ENCODE data around the gene ZNFX1. TPM values are rescaled to one million over a fixed set of nuclear protein-coding genes. Genes with fewer than 3 reads are reported as not detected.
"Not testable (repeated sequence)": the region's sequence is repeated elsewhere in the genome, so short reads cannot be mapped to it uniquely, and the experiment has no call there.

Gene ZNFX1
- polyA plus RNA-seq, 1 experiment: 11.2 TPM

- no peak for DNase-seq (ENCODE audit: low read depth)
- H3K36me3 ChIP-seq (ENCODE audit: control insufficient read depth, insufficient read depth, low read length): no peaks in the 10 kb centered on the region
- no peak for TF ChIP-seq CTCF (IDR thresholded peaks at IDR 0.05; ENCODE audit: insufficient read depth, low read depth, low read length)
- no peak overlapping the region for H3K4me3 ChIP-seq (ENCODE audit: low read depth, low read length)
- CTCF ChIA-PET: interaction anchor here (0.8 to 6.8 kb wide), 9 partner anchors 8 to 165 kb away, joined by 3 to 75 read pairs (median 3); no protein-coding TSS in a partner anchor
- POLR2A ChIA-PET: no interaction called here
- H3K27me3 ChIP-seq (ENCODE audit: control insufficient read depth, insufficient read depth, low read length): peaks cover 30% of the 10 kb centered on the region
These were observed 41.5 kb upstream of the ZNFX1 start for GRCh38 chr20:49319208-49319809.

GRCh38 chr20:49318430-49319207 lies 40.8 kb upstream of the ZNFX1 start:
- no peaks in the 10 kb centered on the region for H3K36me3 ChIP-seq (ENCODE audit: control insufficient read depth, insufficient read depth, low read length)
- H3K4me3 ChIP-seq (ENCODE audit: low read depth, low read length): no peak overlapping the region
- POLR2A ChIA-PET: no interaction called here
- DNase-seq (ENCODE audit: low read depth): no peak
- CTCF ChIA-PET: interaction anchor here (0.8 to 6.8 kb wide), 5 partner anchors 12 to 165 kb away, joined by 3 to 75 read pairs (median 3); no protein-coding TSS in a partner anchor
- H3K27me3 ChIP-seq (ENCODE audit: control insufficient read depth, insufficient read depth, low read length): peaks cover 28% of the 10 kb centered on the region
- no peak for TF ChIP-seq CTCF (IDR thresholded peaks at IDR 0.05; ENCODE audit: insufficient read depth, low read depth, low read length)

- H3K36me3 ChIP-seq (ENCODE audit: control insufficient read depth, insufficient read depth, low read length): no peaks in the 10 kb centered on the region
- ChIA-PET CTCF (interaction anchor here (1.3 to 1.5 kb wide), 2 partner anchors 26 to 72 kb away, joined by 3 to 9 read pairs; no protein-coding TSS in a partner anchor), POLR2A (no interaction called here)
- DNase-seq (ENCODE audit: low read depth): no peak
- H3K27me3 ChIP-seq (ENCODE audit: control insufficient read depth, insufficient read depth, low read length): peaks cover 28% of the 10 kb centered on the region
- no peak for TF ChIP-seq CTCF (IDR thresholded peaks at IDR 0.05; ENCODE audit: insufficient read depth, low read depth, low read length)
- H3K4me3 ChIP-seq (ENCODE audit: low read depth, low read length): no peak overlapping the region
These were observed 40.2 kb upstream of the ZNFX1 start for GRCh38 chr20:49318091-49318429.

- DNase-seq (ENCODE audit: low read depth): no peak
- no peak for TF ChIP-seq CTCF (IDR thresholded peaks at IDR 0.05; ENCODE audit: insufficient read depth, low read depth, low read length)
- no peak overlapping the region for H3K4me3 ChIP-seq (ENCODE audit: low read depth, low read length)
- H3K36me3 ChIP-seq (ENCODE audit: control insufficient read depth, insufficient read depth, low read length): no peaks in the 10 kb centered on the region
- ChIA-PET CTCF (no interaction called here), POLR2A (no interaction called here)
- peaks cover 29% of the 10 kb centered on the region for H3K27me3 ChIP-seq (ENCODE audit: control insufficient read depth, insufficient read depth, low read length)
These were observed 38.8 kb upstream of the ZNFX1 start for GRCh38 chr20:49316704-49317103.

GRCh38 chr20:49315580-49315979 lies 37.7 kb upstream of the ZNFX1 start:
- Histone ChIP-seq H3K4me3 (ENCODE audit: low read depth, low read length) (no peak overlapping the region), H3K27me3 (ENCODE audit: control insufficient read depth, insufficient read depth, low read length) (peaks cover 25% of the 10 kb centered on the region), H3K36me3 (ENCODE audit: control insufficient read depth, insufficient read depth, low read length) (no peaks in the 10 kb centered on the region)
- DNase-seq (ENCODE audit: low read depth): no peak
- ChIA-PET CTCF (interaction anchor here (0.6 kb wide), 1 partner anchor 98 kb away, joined by 3 read pairs; no protein-coding TSS in a partner anchor), POLR2A (no interaction called here)
- no peak for TF ChIP-seq CTCF (IDR thresholded peaks at IDR 0.05; ENCODE audit: insufficient read depth, low read depth, low read length)

- H3K4me3 ChIP-seq (ENCODE audit: low read depth, low read length); POLR2A ChIA-PET; H3K36me3 ChIP-seq (ENCODE audit: control insufficient read depth, insufficient read depth, low read length); DNase-seq (ENCODE audit: low read depth): not testable (repeated sequence)
- CTCF ChIA-PET: interaction anchor here (1.1 to 2.5 kb wide), 3 partner anchors 9 to 67 kb away, joined by 4 to 12 read pairs (median 5); no protein-coding TSS in a partner anchor
- H3K27me3 ChIP-seq (ENCODE audit: control insufficient read depth, insufficient read depth, low read length): peaks cover 19% of the 10 kb centered on the region
These were observed 36.2 kb upstream of the ZNFX1 start for GRCh38 chr20:49314052-49314451.
